Heart left ventricle (tissue), 16 donors: ENCODE data around the gene EPHA7. TPM values are rescaled to one million over a fixed set of nuclear protein-coding genes. Genes with fewer than 3 reads are reported as not detected.

Experiments
- ATAC-seq, 4 donors: fragments of 200-7000 bp; cut with Tn5 transposase; one replicate each; pipeline ENCODE4 v1.9.1; 2020 to 2022; ENCODE audit warnings: moderate library complexity in 4 of 4, mild to moderate bottlenecking in 3 of 4, moderate number of reproducible peaks in 1 of 4
- DNase-seq, 5 donors: peaks; one replicate each; pipeline ENCODE4 v3.0.0-alpha.2; 2020
- H3K27ac ChIP-seq, 12 donors: fragments of 200-600 bp; sonication (generic) in 4 of 12; one replicate each; pipeline versions ENCODE4 v1.5.0 to v1.8.0; 2016 to 2022; ENCODE audit warnings: mild to moderate bottlenecking in 2 of 12
- H3K27me3 ChIP-seq, 9 donors: fragments of 200-600 bp; sonication (generic) in 2 of 9; one replicate each; pipeline versions ENCODE4 v1.5.1 to v1.8.0; 2016 to 2022; ENCODE audit warnings: mild to moderate bottlenecking in 3 of 9
- H3K36me3 ChIP-seq, 9 donors: fragments of 200-600 bp; sonication (generic) in 2 of 9; one replicate each; pipeline versions ENCODE4 v1.5.0 to v1.8.0; 2018 to 2022; ENCODE audit warnings: mild to moderate bottlenecking in 2 of 9
- H3K4me1 ChIP-seq, 12 donors: fragments of 200-600 bp; sonication (generic) in 4 of 12; one replicate each; pipeline versions ENCODE4 v1.5.0 to v1.8.0; 2016 to 2022; ENCODE audit warnings: mild to moderate bottlenecking in 3 of 12
- H3K4me3 ChIP-seq, 12 donors: fragments of 200-600 bp; sonication (generic) in 4 of 12; one replicate each; pipeline versions ENCODE4 v1.5.0 to v1.8.0; 2017 to 2022; ENCODE audit warnings: mild to moderate bottlenecking in 9 of 12, moderate library complexity in 4 of 12
- H3K9me3 ChIP-seq, 12 donors: fragments of 200-600 bp; sonication (generic) in 4 of 12; one replicate each; pipeline versions ENCODE4 v1.5.0 to v1.8.0; 2016 to 2022; ENCODE audit warnings: mild to moderate bottlenecking in 1 of 12
- POLR2A ChIP-seq, 2 donors: fragments of 450-650 bp; IDR thresholded peaks; one replicate each; pipeline ENCODE4 v1.6.1; 2017; ENCODE audit warnings: antibody characterized with exemption in 2 of 2, mild to moderate bottlenecking in 2 of 2, moderate library complexity in 2 of 2
- WGBS, 4 donors: extraction: QIAGEN DNeasy Blood & Tissue Kit in 2 of 4; methylation state at CpG; one replicate each; pipeline versions ENCODE4 v1.1.5 to v1.1.7; 2013 to 2018; 5-methylcytosine and 5-hydroxymethylcytosine counted together
- intact Hi-C, 10 donors: fragments of 100-400 bp; cut with DNase I; formaldehyde crosslinking; loops; one replicate each; pipeline versions ENCODE4 v1.11.1 to v1.14.2; 2022
- polyA plus RNA-seq, 2 donors: library from polyadenylated mRNA; stranded (reverse); fragments of 200-250 nt; gene quantifications; one replicate each; pipeline ENCODE4 v1.2.3, GENCODE V29; 2013
- total RNA-seq, 9 donors: library from RNA; depleted of rRNA in 2 of 9; stranded (reverse); fragments of >200 nt in 2 of 9; fragmentation: NEBNext Ultra II Directional in 3 of 9; extraction: Animal tissue kit (Norgen Biotek cat#: 25700) in 3 of 9; gene quantifications; one replicate each; pipeline versions ENCODE4 v1.1.0 to v1.2.4, GENCODE V29; 2016 to 2023
- TF ChIP-seq, protein P1 (sequence below), 12 donors: fragments of 200-600 bp; sonication (generic) in 4 of 12; IDR thresholded peaks; one replicate each; pipeline versions ENCODE4 v1.5.0 to v1.8.0; 2018 to 2022; ENCODE audit warnings: antibody characterized with exemption in 12 of 12, mild to moderate bottlenecking in 5 of 12
- donor health status: ischemic (EF 13 %, LVEDD 7.1; RV severe dilation, severe dysfunction).
- donor health status: healthy with polysubstance abuse.
- donor health status: DM: no; HTN: yes; CAD: no.
- donor health status: DM: no; HTN: no; CAD: no.
- donor health status: ischemic (EF 25% LVEDD 6.9; RV normal size, moderate dysfunction).
- donor health status: ischemic (EF 25% LVEDD 5.7; RV mildly dilated, moderate dysfunction).
- donor health status: healthy.
- donor health status: DM: yes; HTN: yes; CAD: no.
- donor health status: ischemic (EF 35%, LVEDD 5.7; RV mildly dilated, moderate dysfunction).
- donor health status: nonischemic (EF 11% LVEDD 7.7; RV severe dilation, severe dysfunction).
- donor health status: DM: yes; HTN: yes; CAD: no.
- donor health status: PGD.
- donor health status: ischemic (EF 29% LVEDD 5.4; RV normal size, mild dysfunction).
- donor health status: nonischemic (EF 23%, LVEDD 6.1; RV moderate dilation, normal function).

Gene EPHA7
- total and polyA plus RNA-seq, 11 donors: 1.3 to 12.1 (median 3.0) TPM

DNA sequence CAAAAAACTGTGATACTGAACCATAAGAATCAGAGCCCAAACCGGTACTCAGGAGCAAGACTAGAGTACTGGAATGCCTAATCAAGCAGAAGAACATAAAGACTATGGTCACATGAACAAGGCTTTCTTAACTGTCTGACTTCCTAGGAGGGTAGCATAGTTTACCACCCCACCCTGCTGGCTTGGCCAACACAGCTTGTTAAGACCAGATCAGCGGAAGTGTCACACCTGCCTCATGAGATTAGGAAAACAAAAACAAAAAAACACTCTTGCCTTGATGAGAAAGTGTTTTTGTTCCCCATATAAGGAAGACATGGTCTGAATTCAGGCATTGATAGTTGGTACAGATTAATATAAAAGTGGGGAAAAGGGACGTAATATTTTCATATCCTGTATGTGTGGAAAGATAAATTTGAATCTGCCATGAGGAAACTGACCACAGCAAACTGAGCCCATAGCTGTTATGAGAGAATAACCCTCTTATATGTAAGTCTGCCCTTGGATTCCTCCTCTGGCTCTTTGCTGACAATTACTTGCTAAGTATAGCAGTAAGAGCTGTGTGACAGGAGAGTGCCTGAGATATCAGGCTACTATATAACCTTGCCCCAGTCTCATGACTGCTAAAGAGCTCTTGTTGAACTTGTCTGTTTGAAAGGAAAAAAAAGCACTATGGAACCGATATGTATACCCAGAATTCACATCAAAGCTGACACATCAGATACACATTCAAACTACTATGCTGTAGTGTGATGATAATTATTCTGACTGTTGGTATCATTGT, 197.1 kb downstream of the EPHA7 start:
- WGBS, 4 donors: 32 to 42% (median 36%) methylated on average over 4 of the region's 4 CpGs
- H3K36me3 ChIP-seq: no peaks in the 10 kb centered on the region
- ATAC-seq (peak; percentile 99 to 100 (median 100)), DNase-seq (peak in 2 of 5 donors; percentile 14 to 19)
- H3K27ac ChIP-seq: peak overlapping the region; percentile 13 to 88 (median 68)
- H3K9me3 ChIP-seq: peaks cover 0 to 8% (median 0%) of the 10 kb centered on the region in 12 donors
- no peak overlapping the region for H3K4me3 ChIP-seq
- H3K4me1 ChIP-seq: peaks cover 0 to 14% (median 0%) of the 10 kb centered on the region in 12 donors
- intact Hi-C loops: loop anchor here in 1 of 10 donors (1.0 kb wide), 1 partner anchor 197 kb away; the partner anchor contains the start of gene EPHA7
- TF ChIP-seq, protein P1, sequence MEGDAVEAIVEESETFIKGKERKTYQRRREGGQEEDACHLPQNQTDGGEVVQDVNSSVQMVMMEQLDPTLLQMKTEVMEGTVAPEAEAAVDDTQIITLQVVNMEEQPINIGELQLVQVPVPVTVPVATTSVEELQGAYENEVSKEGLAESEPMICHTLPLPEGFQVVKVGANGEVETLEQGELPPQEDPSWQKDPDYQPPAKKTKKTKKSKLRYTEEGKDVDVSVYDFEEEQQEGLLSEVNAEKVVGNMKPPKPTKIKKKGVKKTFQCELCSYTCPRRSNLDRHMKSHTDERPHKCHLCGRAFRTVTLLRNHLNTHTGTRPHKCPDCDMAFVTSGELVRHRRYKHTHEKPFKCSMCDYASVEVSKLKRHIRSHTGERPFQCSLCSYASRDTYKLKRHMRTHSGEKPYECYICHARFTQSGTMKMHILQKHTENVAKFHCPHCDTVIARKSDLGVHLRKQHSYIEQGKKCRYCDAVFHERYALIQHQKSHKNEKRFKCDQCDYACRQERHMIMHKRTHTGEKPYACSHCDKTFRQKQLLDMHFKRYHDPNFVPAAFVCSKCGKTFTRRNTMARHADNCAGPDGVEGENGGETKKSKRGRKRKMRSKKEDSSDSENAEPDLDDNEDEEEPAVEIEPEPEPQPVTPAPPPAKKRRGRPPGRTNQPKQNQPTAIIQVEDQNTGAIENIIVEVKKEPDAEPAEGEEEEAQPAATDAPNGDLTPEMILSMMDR (IDR thresholded peaks at IDR 0.05): no peak
- TF ChIP-seq POLR2A (IDR thresholded peaks at IDR 0.05): no peak
- H3K27me3 ChIP-seq: no peaks in the 10 kb centered on the region

DNA sequence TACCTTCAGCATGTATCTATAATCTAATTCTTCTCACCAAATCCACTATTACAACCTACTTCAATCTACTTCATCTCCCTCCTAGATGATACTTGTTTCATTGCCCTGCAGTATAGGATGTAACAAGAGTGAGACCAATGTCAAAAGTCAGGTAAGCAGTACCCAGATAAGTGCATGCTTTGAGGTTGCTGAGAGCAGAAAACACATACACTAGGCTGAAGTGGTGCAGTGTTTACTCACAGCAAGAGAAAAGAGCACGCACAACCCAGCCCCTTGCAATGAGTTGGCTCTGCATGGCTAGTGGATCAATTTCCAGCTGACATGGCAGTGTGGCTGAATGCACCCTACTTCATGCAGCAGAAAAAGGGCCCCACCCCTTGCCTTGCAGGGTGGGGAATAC, 199.9 kb downstream of the EPHA7 start:
- WGBS, 4 donors: 86 to 100% (median 92%) methylated on average over 1 of the region's 1 CpG
- Histone ChIP-seq H3K27me3 (no peaks in the 10 kb centered on the region), H3K36me3 (no peaks in the 10 kb centered on the region), H3K4me3 (no peak overlapping the region), H3K9me3 (peaks cover 0 to 13% (median 0%) of the 10 kb centered on the region in 12 donors), H3K27ac (no peak overlapping the region), H3K4me1 (peaks cover 0 to 14% (median 0%) of the 10 kb centered on the region in 12 donors)
- TF ChIP-seq, protein P1 (IDR thresholded peaks at IDR 0.05): no peak
- no peak for TF ChIP-seq POLR2A (IDR thresholded peaks at IDR 0.05)
- ATAC-seq (no peak), DNase-seq (no peak)
- intact Hi-C loops: no loop called here

DNA sequence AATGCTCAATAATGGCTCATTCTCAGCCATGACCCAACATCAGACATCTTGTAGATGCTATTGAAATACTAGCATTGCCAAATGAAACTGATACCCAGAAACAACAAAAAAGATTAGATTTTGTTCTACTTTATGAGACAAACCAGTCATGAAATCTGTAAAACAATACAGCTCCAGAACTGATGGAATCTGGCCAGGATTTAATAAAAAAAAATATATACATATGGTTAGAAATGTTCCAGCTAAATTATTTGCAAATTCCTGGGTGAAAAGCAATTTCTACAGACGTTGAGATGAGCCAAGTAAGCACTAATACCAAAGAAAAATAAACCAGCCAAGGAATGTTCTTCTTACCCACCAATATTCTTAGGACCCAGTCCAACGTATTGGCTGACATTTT, 201.3 kb downstream of the EPHA7 start:
- 50 to 63% (median 57%) methylated on average over 2 of the region's 2 CpGs for WGBS, 4 donors
- no peak overlapping the region for H3K4me3 ChIP-seq
- intact Hi-C loops: no loop called here
- DNase-seq (no peak), ATAC-seq (no peak)
- no peaks in the 10 kb centered on the region for H3K36me3 ChIP-seq
- TF ChIP-seq, protein P1 (IDR thresholded peaks at IDR 0.05): no peak
- no peak for TF ChIP-seq POLR2A (IDR thresholded peaks at IDR 0.05)
- H3K27me3 ChIP-seq: no peaks in the 10 kb centered on the region
- no peak overlapping the region for H3K27ac ChIP-seq
- H3K9me3 ChIP-seq: peaks cover 0 to 13% (median 0%) of the 10 kb centered on the region in 12 donors
- H3K4me1 ChIP-seq: peaks cover 0 to 12% (median 0%) of the 10 kb centered on the region in 12 donors

DNA sequence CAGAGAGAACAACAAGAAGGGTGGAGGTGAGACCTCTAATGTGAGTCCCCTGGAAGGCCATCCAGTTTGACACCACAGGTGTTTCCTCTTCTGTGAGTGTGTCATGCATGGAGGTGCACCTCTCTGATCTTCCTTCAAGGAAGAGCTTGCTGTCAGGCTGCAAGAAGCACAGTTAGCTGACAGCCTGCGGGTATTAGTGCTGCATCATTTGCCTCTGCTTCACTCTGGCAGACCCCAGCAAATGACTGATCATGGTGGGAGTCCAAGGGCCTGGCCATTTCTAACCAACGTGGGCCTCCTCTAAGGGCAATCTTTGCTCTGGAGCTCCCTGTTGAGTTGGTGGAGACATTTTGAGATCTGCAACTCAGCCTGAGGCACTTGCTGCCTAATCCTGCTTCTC, 206.3 kb downstream of the EPHA7 start:
- Histone ChIP-seq H3K27me3 (no peaks in the 10 kb centered on the region), H3K36me3 (no peaks in the 10 kb centered on the region), H3K9me3 (peaks cover 0 to 13% (median 0%) of the 10 kb centered on the region in 12 donors), H3K27ac (no peak overlapping the region), H3K4me3 (no peak overlapping the region), H3K4me1 (no peaks in the 10 kb centered on the region)
- WGBS, 4 donors: 75 to 80% (median 76%) methylated on average over 2 of the region's 2 CpGs
- ATAC-seq (no peak), DNase-seq (no peak)
- intact Hi-C loops: no loop called here
- TF ChIP-seq, protein P1 (IDR thresholded peaks at IDR 0.05): no peak
- TF ChIP-seq POLR2A (IDR thresholded peaks at IDR 0.05): no peak
